Vagina (tissue), 2 donors: ENCODE results near the gene PHLPP2.

Experiments
- CTCF ChIP-seq, 3 experiments: fragments of 450-650 bp in 2 of 3; fragments of 200-600 bp in 1 of 3; sonication (generic) in 1 of 3; IDR thresholded peaks; one replicate each; pipeline ENCODE4 v1.5.1; 2017 to 2019; ENCODE audit warnings: antibody characterized with exemption in 3 of 3, mild to moderate bottlenecking in 2 of 3, moderate library complexity in 2 of 3
- POLR2AphosphoS5 ChIP-seq, 2 donors: sonication (generic); formaldehyde crosslinking; IDR thresholded peaks; one replicate each; pipeline ENCODE4 v1.9.0; 2017; ENCODE audit warnings: antibody characterized with exemption in 2 of 2, mild to moderate bottlenecking in 2 of 2, low read depth in 1 of 2; ENCODE audit not compliant: insufficient read depth in 1 of 2

DNA sequence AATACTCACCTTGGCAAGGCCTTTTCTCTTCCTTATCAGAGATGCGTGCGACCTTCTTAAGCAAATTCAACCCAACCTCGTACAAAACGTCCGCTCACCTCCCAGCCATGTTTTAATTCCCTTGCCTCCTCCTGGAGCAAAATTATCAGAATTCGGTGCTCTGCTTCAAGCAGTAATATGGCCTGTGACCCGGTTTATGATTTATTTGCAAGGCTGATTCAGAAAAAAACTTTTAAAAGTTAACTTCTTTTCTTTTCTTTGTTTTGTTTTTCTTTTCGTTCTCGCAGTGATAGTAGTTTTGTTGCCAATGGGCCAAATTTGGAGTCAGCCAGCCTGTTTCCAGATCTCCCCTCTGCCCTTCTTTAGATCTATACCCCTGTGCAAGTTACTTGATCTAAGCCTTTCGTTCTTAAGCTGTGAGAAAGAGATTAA, at the start of gene PHLPP2:
- TF ChIP-seq CTCF (IDR thresholded peaks at IDR 0.05), result no peak
- no peak for TF ChIP-seq POLR2AphosphoS5 (IDR thresholded peaks at IDR 0.05; ENCODE audit: insufficient read depth in 1 of 2, low read depth in 1 of 2)
